Right renal cortex interstitium (tissue), 3 donors: ENCODE measurements around the gene PLET1. TPM values are rescaled to one million over a fixed set of nuclear protein-coding genes. Genes with fewer than 3 reads are reported as not detected.

ENCODE experiments used
- DNase-seq, 3 donors: peaks; one replicate each; pipeline ENCODE4 v3.0.0-alpha.2; 2013; ENCODE audit warnings: low read depth in 3 of 3, low spot score in 2 of 3
- polyA plus RNA-seq, 3 donors: library from polyadenylated mRNA; unstranded; fragments of 120-200 nt; gene quantifications; one replicate each; pipeline ENCODE4 v1.2.1, GENCODE V29; 2013; ENCODE audit not compliant: insufficient read length in 3 of 3

Gene PLET1
- polyA plus RNA-seq, 3 donors: not detected

GRCh38 chr11:112248201-112248600, 12.5 kb downstream of the PLET1 start:
- no peak for DNase-seq

- DNase-seq: no peak
Measured at GRCh38 chr11:112247201-112247600, 13.5 kb downstream of the PLET1 start.

- no peak for DNase-seq
Measured at GRCh38 chr11:112241486-112241885, 19.2 kb downstream of the PLET1 start.

- no peak for DNase-seq
Measured at GRCh38 chr11:112238041-112238440, 22.6 kb downstream of the PLET1 start.

GRCh38 chr11:112237451-112237850, 23.2 kb downstream of the PLET1 start:
- DNase-seq: no peak

- DNase-seq: no peak
Measured at GRCh38 chr11:112235750-112236390, 24.8 kb downstream of the PLET1 start.

GRCh38 chr11:112231952-112232351, 28.7 kb downstream of the PLET1 start:
- no peak for DNase-seq

GRCh38 chr11:112229746-112230433, 30.8 kb downstream of the PLET1 start:
- no peak for DNase-seq

GRCh38 chr11:112229159-112229558, 31.5 kb downstream of the PLET1 start:
- DNase-seq: no peak

- DNase-seq: no peak
Measured at GRCh38 chr11:112228706-112229105, 32.0 kb downstream of the PLET1 start.

GRCh38 chr11:112227471-112227870, 33.2 kb downstream of the PLET1 start:
- DNase-seq: no peak

GRCh38 chr11:112226831-112227401, 33.7 kb downstream of the PLET1 start:
- peak in 2 of 3 donors; percentile 1 to 43 for DNase-seq

- DNase-seq: peak; percentile 70 to 81 (median 76)
Measured at GRCh38 chr11:112226062-112226830, 34.4 kb downstream of the PLET1 start, which contains the start of gene PTS. PTS (plus strand) TSS chr11:112226428; CDS start chr11:112226444, 16 bp downstream.

- no peak for DNase-seq
Measured at GRCh38 chr11:112225753-112226061, 35.0 kb downstream of the PLET1 start.

- DNase-seq: no peak
Measured at GRCh38 chr11:112223754-112224532, 36.7 kb downstream of the PLET1 start.

GRCh38 chr11:112223121-112223520, 37.5 kb downstream of the PLET1 start:
- no peak for DNase-seq

- no peak for DNase-seq
Measured at GRCh38 chr11:112222303-112222702, 38.4 kb downstream of the PLET1 start.

- no peak for DNase-seq
Measured at GRCh38 chr11:112221274-112221835, 39.3 kb downstream of the PLET1 start.

- peak; percentile 58 to 62 (median 61) for DNase-seq
Measured at GRCh38 chr11:112219476-112220232, 41.0 kb downstream of the PLET1 start.
